CD4-positive, CD25-positive, alpha-beta regulatory T cell (primary cell): ENCODE results near the gene UBE2G2. TPM values are rescaled to one million over a fixed set of nuclear protein-coding genes. Genes with fewer than 3 reads are reported as not detected.

Experiments used
- ATAC-seq, 2 donors: fragments of 150-1000 bp; cut with Tn5 transposase; one replicate each; pipeline ENCODE4 v1.10.0; 2021; ENCODE audit warnings: low read depth in 2 of 2, moderate number of reproducible peaks in 2 of 2, moderate library complexity in 1 of 2
- DNase-seq, 3 donors: peaks; one replicate each; pipeline versions ENCODE4 v3.0.0 to v3.0.0-alpha.2; 2012 to 2022; ENCODE audit warnings: mixed read lengths in 1 of 3
- H3K27ac ChIP-seq: one replicate; pipeline ENCODE4 v1.7.0; 2013; ENCODE audit warnings: mild to moderate bottlenecking, low read length; ENCODE audit not compliant: insufficient read depth, poor library complexity, severe bottlenecking
- H3K27me3 ChIP-seq: one replicate; pipeline ENCODE4 v1.7.0; 2013; ENCODE audit warnings: low read length; ENCODE audit not compliant: control insufficient read depth, insufficient read depth
- H3K36me3 ChIP-seq: one replicate; pipeline ENCODE4 v1.7.0; 2013; ENCODE audit warnings: mild to moderate bottlenecking, low read length, moderate library complexity; ENCODE audit not compliant: control insufficient read depth, insufficient read depth
- H3K4me1 ChIP-seq: 2 replicates; pipeline ENCODE4 v1.7.0; 2013; ENCODE audit warnings: mild to moderate bottlenecking, low read length; ENCODE audit not compliant: insufficient read depth, control insufficient read depth, poor library complexity, severe bottlenecking
- H3K4me3 ChIP-seq: one replicate; pipeline ENCODE4 v1.7.0; 2013; ENCODE audit warnings: low read depth, mild to moderate bottlenecking, low read length, moderate library complexity
- H3K9me3 ChIP-seq, 2 experiments: 1 replicate in 1 of 2; 2 replicates in 1 of 2; pipeline ENCODE4 v1.7.0; 2013; ENCODE audit warnings: low read length in 2 of 2, mild to moderate bottlenecking in 1 of 2, moderate library complexity in 1 of 2; ENCODE audit not compliant: control insufficient read depth in 2 of 2
- H3K27ac Mint-ChIP-seq, 3 donors: one replicate each; pipeline ENCODE4 v1.8.0; 2020 to 2022; ENCODE audit warnings: mild to moderate bottlenecking in 3 of 3, mixed read lengths in 3 of 3, moderate library complexity in 2 of 3
- H3K27me3 Mint-ChIP-seq: one replicate; pipeline ENCODE4 v1.8.0; 2022; ENCODE audit warnings: mild to moderate bottlenecking, mixed read lengths
- H3K36me3 Mint-ChIP-seq: one replicate; pipeline ENCODE4 v1.8.0; 2020; ENCODE audit warnings: mixed read lengths
- H3K4me1 Mint-ChIP-seq, 4 donors: one replicate each; pipeline ENCODE4 v1.8.0; 2020 to 2022; ENCODE audit warnings: mixed read lengths in 4 of 4, mild to moderate bottlenecking in 1 of 4
- H3K4me3 Mint-ChIP-seq, 4 donors: one replicate each; pipeline ENCODE4 v1.8.0; 2020 to 2022; ENCODE audit warnings: mild to moderate bottlenecking in 4 of 4, mixed read lengths in 4 of 4, moderate library complexity in 3 of 4
- H3K9me3 Mint-ChIP-seq, 7 donors: one replicate each; pipeline ENCODE4 v1.8.0; 2020 to 2022; ENCODE audit warnings: mixed read lengths in 7 of 7, mild to moderate bottlenecking in 3 of 7, moderate library complexity in 2 of 7
- polyA plus RNA-seq, 4 donors: library from polyadenylated mRNA; unstranded; fragments of 300-500 nt; fragmentation: Illumina TruSeq; gene quantifications; one replicate each; pipeline ENCODE4 v1.2.3, GENCODE V29; 2021
- total RNA-seq: library from RNA; stranded (reverse); gene quantifications from one replicate; pipeline ENCODE4 v1.2.3, GENCODE V29; 2022

UBE2G2 gene
- total and polyA plus RNA-seq, 5 donors from 2014 or later: 42.8 to 109 (median 49.1) TPM

- H3K36me3 Mint-ChIP-seq: no peaks in the 10 kb centered on the region
- peaks cover 0 to 4% (median 0%) of the 10 kb centered on the region in 4 donors for H3K4me1 Mint-ChIP-seq
- H3K4me3 Mint-ChIP-seq: no peak overlapping the region
- Histone ChIP-seq H3K36me3 (no peaks in the 10 kb centered on the region), H3K4me1 (no peaks in the 10 kb centered on the region), H3K4me3 (no peak overlapping the region), H3K27me3 (no peaks in the 10 kb centered on the region), H3K27ac (no peak overlapping the region), H3K9me3 (no peaks in the 10 kb centered on the region)
- H3K27ac Mint-ChIP-seq: no peak overlapping the region
- H3K27me3 Mint-ChIP-seq: peaks cover 4% of the 10 kb centered on the region
- DNase-seq (no peak), ATAC-seq (no peak)
- no peaks in the 10 kb centered on the region for H3K9me3 Mint-ChIP-seq
Observed at GRCh38 chr21:44838951-44839350, 37.3 kb upstream of the UBE2G2 start.

- no peaks in the 10 kb centered on the region for H3K4me1 ChIP-seq
- Mint-ChIP-seq H3K4me1 (peaks cover 0 to 4% (median 0%) of the 10 kb centered on the region in 4 donors), H3K27me3 (peaks cover 4% of the 10 kb centered on the region), H3K9me3 (no peaks in the 10 kb centered on the region), H3K4me3 (no peak overlapping the region), H3K27ac (no peak overlapping the region), H3K36me3 (no peaks in the 10 kb centered on the region)
- H3K9me3 ChIP-seq: no peaks in the 10 kb centered on the region
- H3K27ac ChIP-seq: no peak overlapping the region
- no peaks in the 10 kb centered on the region for H3K27me3 ChIP-seq
- ATAC-seq: no peak
- DNase-seq: no peak
- H3K36me3 ChIP-seq: no peaks in the 10 kb centered on the region
- no peak overlapping the region for H3K4me3 ChIP-seq
Observed at GRCh38 chr21:44838039-44838895, 36.6 kb upstream of the UBE2G2 start.

- no peak for ATAC-seq
- Mint-ChIP-seq H3K4me3 (no peak overlapping the region), H3K9me3 (no peaks in the 10 kb centered on the region), H3K27ac (no peak overlapping the region), H3K36me3 (no peaks in the 10 kb centered on the region), H3K4me1 (peaks cover 0 to 4% (median 0%) of the 10 kb centered on the region in 4 donors), H3K27me3 (no peaks in the 10 kb centered on the region)
- Histone ChIP-seq H3K4me3 (no peak overlapping the region), H3K27ac (no peak overlapping the region), H3K27me3 (no peaks in the 10 kb centered on the region), H3K9me3 (no peaks in the 10 kb centered on the region), H3K36me3 (no peaks in the 10 kb centered on the region), H3K4me1 (no peaks in the 10 kb centered on the region)
- DNase-seq: no peak
Observed at GRCh38 chr21:44837537-44837936, 35.9 kb upstream of the UBE2G2 start.

GRCh38 chr21:44836666-44837471 lies 35.2 kb upstream of the UBE2G2 start:
- Mint-ChIP-seq H3K9me3 (no peaks in the 10 kb centered on the region), H3K27me3 (no peaks in the 10 kb centered on the region), H3K4me1 (peaks cover 0 to 4% (median 0%) of the 10 kb centered on the region in 4 donors), H3K36me3 (no peaks in the 10 kb centered on the region), H3K27ac (no peak overlapping the region), H3K4me3 (no peak overlapping the region)
- Histone ChIP-seq H3K4me3 (no peak overlapping the region), H3K36me3 (no peaks in the 10 kb centered on the region), H3K27me3 (no peaks in the 10 kb centered on the region), H3K4me1 (no peaks in the 10 kb centered on the region), H3K27ac (no peak overlapping the region), H3K9me3 (no peaks in the 10 kb centered on the region)
- no peak for DNase-seq
- no peak for ATAC-seq

- Mint-ChIP-seq H3K4me1 (peaks cover 0 to 7% (median 2%) of the 10 kb centered on the region in 4 donors), H3K27ac (no peak overlapping the region), H3K36me3 (no peaks in the 10 kb centered on the region), H3K4me3 (no peak overlapping the region), H3K27me3 (no peaks in the 10 kb centered on the region), H3K9me3 (no peaks in the 10 kb centered on the region)
- Histone ChIP-seq H3K27ac (no peak overlapping the region), H3K4me1 (no peaks in the 10 kb centered on the region), H3K27me3 (no peaks in the 10 kb centered on the region), H3K9me3 (no peaks in the 10 kb centered on the region), H3K4me3 (no peak overlapping the region), H3K36me3 (no peaks in the 10 kb centered on the region)
- ATAC-seq (no peak), DNase-seq (no peak)
Observed at GRCh38 chr21:44836349-44836665, 34.7 kb upstream of the UBE2G2 start.

GRCh38 chr21:44835647-44835973 lies 34.0 kb upstream of the UBE2G2 start:
- Histone ChIP-seq H3K4me3 (no peak overlapping the region), H3K9me3 (no peaks in the 10 kb centered on the region), H3K36me3 (no peaks in the 10 kb centered on the region), H3K27ac (no peak overlapping the region), H3K27me3 (no peaks in the 10 kb centered on the region), H3K4me1 (no peaks in the 10 kb centered on the region)
- Mint-ChIP-seq H3K4me1 (peaks cover 0 to 10% (median 6%) of the 10 kb centered on the region in 4 donors), H3K36me3 (no peaks in the 10 kb centered on the region), H3K4me3 (no peak overlapping the region), H3K27me3 (no peaks in the 10 kb centered on the region), H3K9me3 (no peaks in the 10 kb centered on the region), H3K27ac (no peak overlapping the region)
- DNase-seq: no peak
- no peak for ATAC-seq

GRCh38 chr21:44834951-44835646 lies 33.5 kb upstream of the UBE2G2 start:
- Mint-ChIP-seq H3K9me3 (peaks cover 0 to 3% (median 0%) of the 10 kb centered on the region in 7 donors), H3K27ac (no peak overlapping the region), H3K27me3 (no peaks in the 10 kb centered on the region), H3K4me1 (peaks cover 0 to 8% (median 6%) of the 10 kb centered on the region in 4 donors), H3K36me3 (no peaks in the 10 kb centered on the region), H3K4me3 (no peak overlapping the region)
- ATAC-seq (no peak), DNase-seq (no peak)
- no peaks in the 10 kb centered on the region for H3K36me3 ChIP-seq
- H3K27me3 ChIP-seq: no peaks in the 10 kb centered on the region
- H3K9me3 ChIP-seq: no peaks in the 10 kb centered on the region
- no peaks in the 10 kb centered on the region for H3K4me1 ChIP-seq
- H3K4me3 ChIP-seq: no peak overlapping the region
- H3K27ac ChIP-seq: no peak overlapping the region
